ENCODE data around the gene MOCS2. TPM values are rescaled to one million over a fixed set of nuclear protein-coding genes. Genes with fewer than 3 reads are reported as not detected.

The MOCS2 gene
- total RNA-seq, 1 donor from 2014 or later: 24.2 TPM

Other genes with a start within 250 kb of the MOCS2 start
- 44.9 and 90.6 TPM in 2 replicates for gene ITGA2, start 120.4 kb downstream of the MOCS2 start, total RNA-seq

Data from dermis blood vessel endothelial cell (primary cell).